SK-N-MC (cell line): Measurements from ENCODE around the gene PAXX.

Source experiments
- EZH2 ChIP-seq: fragments of 200-600 bp; sonication (generic); IDR thresholded peaks from one replicate; pipeline ENCODE4 v1.6.1; 2017; ENCODE audit warnings: antibody characterized with exemption
- FOXP2 ChIP-seq: optimal IDR thresholded peaks from 2 replicates; pipeline ENCODE3; 2011; ENCODE audit warnings: mild to moderate bottlenecking, moderate library complexity; ENCODE audit not compliant: insufficient read depth; ENCODE audit errors: extremely low read length, control extremely low read depth
- POLR2AphosphoS5 ChIP-seq: IDR thresholded peaks from 2 replicates; pipeline ENCODE4 v1.6.1; 2012; ENCODE audit warnings: mild to moderate bottlenecking, low read depth, low read length, borderline replicate concordance

DNA sequence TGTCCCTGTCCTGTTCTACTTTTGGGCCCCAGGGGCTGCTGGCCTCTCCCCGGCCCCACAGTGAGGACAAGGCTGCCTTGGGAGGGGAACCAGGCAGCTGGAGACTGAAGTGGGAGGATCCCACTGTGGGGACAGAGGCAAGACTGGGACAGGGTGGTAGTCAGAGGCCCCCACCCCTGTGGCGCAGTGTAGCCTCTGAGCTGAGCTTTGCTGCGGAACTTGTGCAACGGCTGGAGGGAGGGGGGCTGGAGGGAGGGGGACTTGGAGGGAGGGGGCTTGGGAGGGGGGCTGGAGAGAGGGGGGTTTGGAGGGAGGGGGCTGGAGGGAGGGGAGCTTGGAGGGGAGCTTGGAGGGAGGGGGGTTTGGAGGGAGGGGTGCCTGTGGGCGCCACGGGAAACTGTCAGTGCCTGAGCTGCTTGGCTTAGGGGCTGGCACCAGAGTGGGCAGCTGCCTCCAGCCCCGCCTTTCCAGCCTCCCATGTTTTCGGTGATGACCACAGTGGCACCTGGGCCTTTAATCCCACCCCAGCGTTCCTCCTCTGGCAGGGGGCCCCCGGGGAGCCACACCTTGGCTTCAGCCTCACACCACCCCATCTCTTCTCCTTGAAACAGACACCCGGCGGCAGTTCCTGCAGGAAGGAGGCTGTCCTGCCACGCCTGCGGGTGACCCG is 42.0 kb downstream of the PAXX start:
- no peak for TF ChIP-seq POLR2AphosphoS5
- TF ChIP-seq EZH2, result no peak
- no peak for TF ChIP-seq FOXP2
